Neuronal stem cell (in vitro differentiated cells): Measurements from ENCODE around the gene HPCAL1.

Experiments
- DNase-seq: peaks from one replicate; pipeline ENCODE4 v3.0.0-alpha.2; 2013; ENCODE audit warnings: low spot score
- H2AFZ ChIP-seq: one replicate; pipeline ENCODE4 v1.6.1; 2013; ENCODE audit warnings: mild to moderate bottlenecking, low read length, inconsistent platforms
- H2AK5ac ChIP-seq: 2 replicates; pipeline ENCODE4 v1.6.1; 2013; ENCODE audit warnings: low read depth, mild to moderate bottlenecking, inconsistent platforms, low read length, moderate library complexity, mixed read lengths
- H2BK120ac ChIP-seq: 2 replicates; pipeline ENCODE4 v1.6.1; 2013; ENCODE audit warnings: low read depth, mild to moderate bottlenecking, inconsistent platforms, low read length, moderate library complexity, mixed read lengths
- H2BK12ac ChIP-seq: one replicate; pipeline ENCODE4 v1.6.1; 2013; ENCODE audit warnings: low read length, inconsistent platforms
- H2BK15ac ChIP-seq: 2 replicates; pipeline ENCODE4 v1.6.1; 2013; ENCODE audit warnings: mild to moderate bottlenecking, low read length, inconsistent platforms, mixed read lengths
- H2BK5ac ChIP-seq: one replicate; pipeline ENCODE4 v1.6.1; 2013; ENCODE audit warnings: inconsistent platforms, mild to moderate bottlenecking, low read length, moderate library complexity
- H3K14ac ChIP-seq: one replicate; pipeline ENCODE4 v1.6.1; 2013; ENCODE audit warnings: low read length, inconsistent platforms
- H3K18ac ChIP-seq: 2 replicates; pipeline ENCODE4 v1.6.1; 2013; ENCODE audit warnings: low read length, inconsistent platforms
- H3K23ac ChIP-seq: 2 replicates; pipeline ENCODE4 v1.6.1; 2013; ENCODE audit warnings: low read depth, mild to moderate bottlenecking, mixed read lengths, low read length, inconsistent platforms; ENCODE audit not compliant: poor library complexity
- H3K27ac ChIP-seq: replicated peaks from 3 replicates; pipeline ENCODE4 v1.5.1; 2013; ENCODE audit warnings: low read length, inconsistent platforms
- H3K27me3 ChIP-seq, 3 experiments: 2 replicates each; pipeline ENCODE4 v1.6.1; 2013; ENCODE audit warnings: low read length in 3 of 3, mild to moderate bottlenecking in 2 of 3, inconsistent platforms in 1 of 3, low read depth in 1 of 3, mixed read lengths in 1 of 3, moderate library complexity in 1 of 3; ENCODE audit not compliant: control insufficient read depth in 3 of 3, insufficient read depth in 3 of 3
- H3K36me3 ChIP-seq, 2 donors: replicated peaks in 1 of 2; 2 replicates each; pipeline ENCODE4 v1.6.1; 2013; ENCODE audit warnings: low read length in 2 of 2; ENCODE audit not compliant: control insufficient read depth in 2 of 2, insufficient read depth in 2 of 2
- H3K4ac ChIP-seq: 2 replicates; pipeline ENCODE4 v1.6.1; 2013; ENCODE audit warnings: inconsistent platforms, mild to moderate bottlenecking, low read length, moderate library complexity
- H3K4me1 ChIP-seq, 2 donors: 1 replicate in 1 of 2; 2 replicates in 1 of 2; pipeline ENCODE4 v1.6.1; 2013; ENCODE audit warnings: low read length in 2 of 2, low read depth in 1 of 2; ENCODE audit not compliant: control insufficient read depth in 2 of 2, insufficient read depth in 1 of 2
- H3K4me2 ChIP-seq: one replicate; pipeline ENCODE4 v1.6.1; 2013; ENCODE audit warnings: mild to moderate bottlenecking, low read length, inconsistent platforms; ENCODE audit not compliant: insufficient read depth, poor library complexity, severe bottlenecking
- H3K4me3 ChIP-seq, 2 donors: 2 replicates each; pipeline ENCODE4 v1.5.1; 2013; ENCODE audit warnings: low read length in 2 of 2, mild to moderate bottlenecking in 2 of 2, inconsistent platforms in 1 of 2, moderate library complexity in 1 of 2
- H3K79me1 ChIP-seq: one replicate; pipeline ENCODE4 v1.6.1; 2013; ENCODE audit warnings: low read depth, mild to moderate bottlenecking, inconsistent platforms, low read length, moderate library complexity
- H3K9ac ChIP-seq: one replicate; pipeline ENCODE4 v1.6.1; 2013; ENCODE audit warnings: mild to moderate bottlenecking, low read depth, low read length, inconsistent platforms; ENCODE audit not compliant: poor library complexity
- H3K9me3 ChIP-seq, 2 donors: replicated peaks in 1 of 2; 2 replicates each; pipeline versions ENCODE3 to v1.6.1; 2013; ENCODE audit warnings: low read length in 2 of 2, mild to moderate bottlenecking in 2 of 2, inconsistent platforms in 1 of 2, low read depth in 1 of 2, mixed read lengths in 1 of 2, moderate library complexity in 1 of 2; ENCODE audit not compliant: control insufficient read depth in 2 of 2, insufficient read depth in 1 of 2
- H4K8ac ChIP-seq: one replicate; pipeline ENCODE4 v1.6.1; 2013; ENCODE audit warnings: low read depth, mild to moderate bottlenecking, inconsistent platforms, low read length, moderate library complexity
- H4K91ac ChIP-seq: one replicate; pipeline ENCODE4 v1.6.1; 2013; ENCODE audit warnings: low read length, low read depth, mild to moderate bottlenecking, inconsistent platforms; ENCODE audit not compliant: poor library complexity
- WGBS, 2 donors: extraction: QIAGEN DNeasy Blood & Tissue Kit; methylation state at CpG; one replicate each; pipeline ENCODE4 v1.1.7; 2013; ENCODE audit warnings: missing lambda C conversion rate in 2 of 2, mixed read lengths in 1 of 2; ENCODE audit not compliant: insufficient read length in 2 of 2, insufficient replicate concordance in 1 of 2; ENCODE audit errors: extremely low coverage in 2 of 2; 5-methylcytosine and 5-hydroxymethylcytosine counted together

The HPCAL1 gene

GRCh38 chr2:10449838-10450691, 147.4 kb downstream of the HPCAL1 start:
- WGBS, 2 donors: no CpG with 5 or more reads among the region's 22 CpGs
- no peak overlapping the region for H3K9ac ChIP-seq
- H3K27me3 ChIP-seq: no peaks in the 10 kb centered on the region
- H3K4ac ChIP-seq: no peak overlapping the region
- peak overlapping the region; percentile 27 for H2BK120ac ChIP-seq
- H2BK5ac ChIP-seq: no peak overlapping the region
- peaks cover 2 to 22% of the 10 kb centered on the region in 2 donors for H3K36me3 ChIP-seq
- H3K79me1 ChIP-seq: no peaks in the 10 kb centered on the region
- H4K91ac ChIP-seq: no peak overlapping the region
- no peak overlapping the region for H3K14ac ChIP-seq
- H3K4me2 ChIP-seq: no peak overlapping the region
- peak overlapping the region in 1 of 2 donors; percentile 86 for H3K4me3 ChIP-seq
- no peak overlapping the region for H2AFZ ChIP-seq
- no peaks in the 10 kb centered on the region for H3K9me3 ChIP-seq
- no peak overlapping the region for H3K27ac ChIP-seq
- H4K8ac ChIP-seq: no peak overlapping the region
- no peak for DNase-seq
- peaks cover 4 to 21% of the 10 kb centered on the region in 2 donors for H3K4me1 ChIP-seq
- H3K23ac ChIP-seq: no peak overlapping the region
- H2BK15ac ChIP-seq: no peak overlapping the region
- peak overlapping the region; percentile 49 for H2AK5ac ChIP-seq
- H3K18ac ChIP-seq: peak overlapping the region; percentile 22
- H2BK12ac ChIP-seq: no peak overlapping the region

- Histone ChIP-seq H2AK5ac (no peak overlapping the region), H3K27me3 (no peaks in the 10 kb centered on the region), H3K9ac (no peak overlapping the region), H3K4me2 (no peak overlapping the region), H3K27ac (no peak overlapping the region), H3K4me3 (no peak overlapping the region), H3K4me1 (peaks cover 3 to 18% of the 10 kb centered on the region in 2 donors), H3K79me1 (no peaks in the 10 kb centered on the region), H2AFZ (no peak overlapping the region), H3K14ac (no peak overlapping the region), H3K4ac (no peak overlapping the region), H3K36me3 (peaks cover 0 to 5% of the 10 kb centered on the region in 2 donors), H2BK5ac (no peak overlapping the region), H2BK120ac (no peak overlapping the region), H4K8ac (no peak overlapping the region), H2BK12ac (no peak overlapping the region), H4K91ac (no peak overlapping the region), H3K9me3 (no peaks in the 10 kb centered on the region), H3K18ac (no peak overlapping the region), H3K23ac (no peak overlapping the region), H2BK15ac (no peak overlapping the region)
- DNase-seq: no peak
- WGBS, 2 donors: no CpG with 5 or more reads among the region's 6 CpGs
Observed at GRCh38 chr2:10451819-10452218, 149.1 kb downstream of the HPCAL1 start.

GRCh38 chr2:10452312-10452711, 149.6 kb downstream of the HPCAL1 start:
- Histone ChIP-seq H3K4ac (no peak overlapping the region), H3K4me3 (no peak overlapping the region), H4K8ac (no peak overlapping the region), H4K91ac (no peak overlapping the region), H3K27ac (no peak overlapping the region), H2AFZ (no peak overlapping the region), H3K18ac (no peak overlapping the region), H2AK5ac (no peak overlapping the region), H2BK15ac (no peak overlapping the region), H3K9ac (no peak overlapping the region), H3K4me1 (peaks cover 3 to 18% of the 10 kb centered on the region in 2 donors), H3K27me3 (no peaks in the 10 kb centered on the region), H2BK12ac (no peak overlapping the region), H3K36me3 (no peaks in the 10 kb centered on the region), H3K4me2 (no peak overlapping the region), H3K9me3 (no peaks in the 10 kb centered on the region), H2BK5ac (no peak overlapping the region), H2BK120ac (no peak overlapping the region), H3K23ac (no peak overlapping the region), H3K79me1 (no peaks in the 10 kb centered on the region), H3K14ac (no peak overlapping the region)
- WGBS, 2 donors: no CpG with 5 or more reads among the region's 3 CpGs
- DNase-seq: no peak

- no CpG with 5 or more reads among the region's 17 CpGs for WGBS, 2 donors
- Histone ChIP-seq H3K9me3 (no peaks in the 10 kb centered on the region), H3K4ac (no peak overlapping the region), H4K91ac (no peak overlapping the region), H3K27ac (no peak overlapping the region), H2AFZ (no peak overlapping the region), H2AK5ac (peak overlapping the region; percentile 93), H3K14ac (no peak overlapping the region), H4K8ac (no peak overlapping the region), H2BK120ac (peak overlapping the region; percentile 65), H3K4me2 (no peak overlapping the region), H2BK15ac (peak overlapping the region; percentile 82), H3K9ac (no peak overlapping the region), H3K27me3 (no peaks in the 10 kb centered on the region), H3K18ac (peak overlapping the region; percentile 95), H3K36me3 (no peaks in the 10 kb centered on the region), H3K79me1 (no peaks in the 10 kb centered on the region), H2BK5ac (no peak overlapping the region), H3K4me1 (peaks cover 3 to 18% of the 10 kb centered on the region in 2 donors), H2BK12ac (no peak overlapping the region), H3K4me3 (no peak overlapping the region), H3K23ac (no peak overlapping the region)
- DNase-seq: no peak
Observed at GRCh38 chr2:10452956-10453904, 150.5 kb downstream of the HPCAL1 start.
